ENCODE data around the gene RGS3.

DNA sequence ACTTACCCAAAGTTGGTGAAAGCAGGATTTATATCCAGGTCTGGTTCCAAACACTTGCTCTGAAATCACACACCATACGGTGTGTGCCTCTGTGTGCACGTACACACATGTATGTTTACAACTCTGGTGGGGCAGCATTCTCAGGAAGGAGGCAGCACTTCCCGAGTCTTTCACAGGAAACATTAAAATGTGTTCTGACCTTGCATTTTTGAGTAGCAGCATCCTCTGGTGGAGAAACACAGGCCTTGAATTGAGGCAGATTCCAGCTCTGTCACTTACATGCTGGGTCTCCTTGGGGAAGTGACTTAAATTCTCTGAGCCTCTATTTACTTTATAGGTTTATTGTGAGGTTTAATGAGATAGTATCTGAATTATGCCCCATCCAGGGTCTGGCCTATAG, 126.4 kb downstream of the RGS3 start:
- TF ChIP-seq, protein P1, sequence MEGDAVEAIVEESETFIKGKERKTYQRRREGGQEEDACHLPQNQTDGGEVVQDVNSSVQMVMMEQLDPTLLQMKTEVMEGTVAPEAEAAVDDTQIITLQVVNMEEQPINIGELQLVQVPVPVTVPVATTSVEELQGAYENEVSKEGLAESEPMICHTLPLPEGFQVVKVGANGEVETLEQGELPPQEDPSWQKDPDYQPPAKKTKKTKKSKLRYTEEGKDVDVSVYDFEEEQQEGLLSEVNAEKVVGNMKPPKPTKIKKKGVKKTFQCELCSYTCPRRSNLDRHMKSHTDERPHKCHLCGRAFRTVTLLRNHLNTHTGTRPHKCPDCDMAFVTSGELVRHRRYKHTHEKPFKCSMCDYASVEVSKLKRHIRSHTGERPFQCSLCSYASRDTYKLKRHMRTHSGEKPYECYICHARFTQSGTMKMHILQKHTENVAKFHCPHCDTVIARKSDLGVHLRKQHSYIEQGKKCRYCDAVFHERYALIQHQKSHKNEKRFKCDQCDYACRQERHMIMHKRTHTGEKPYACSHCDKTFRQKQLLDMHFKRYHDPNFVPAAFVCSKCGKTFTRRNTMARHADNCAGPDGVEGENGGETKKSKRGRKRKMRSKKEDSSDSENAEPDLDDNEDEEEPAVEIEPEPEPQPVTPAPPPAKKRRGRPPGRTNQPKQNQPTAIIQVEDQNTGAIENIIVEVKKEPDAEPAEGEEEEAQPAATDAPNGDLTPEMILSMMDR (IDR thresholded peaks at IDR 0.05): no peak
- no peak for TF ChIP-seq POLR2A (IDR thresholded peaks at IDR 0.05)
